Measurements from ENCODE around the gene DAAM1. TPM values are rescaled to one million over a fixed set of nuclear protein-coding genes. Genes with fewer than 3 reads are reported as not detected.

The DAAM1 gene
- total RNA-seq, 1 donor: 18.5 TPM

DNA sequence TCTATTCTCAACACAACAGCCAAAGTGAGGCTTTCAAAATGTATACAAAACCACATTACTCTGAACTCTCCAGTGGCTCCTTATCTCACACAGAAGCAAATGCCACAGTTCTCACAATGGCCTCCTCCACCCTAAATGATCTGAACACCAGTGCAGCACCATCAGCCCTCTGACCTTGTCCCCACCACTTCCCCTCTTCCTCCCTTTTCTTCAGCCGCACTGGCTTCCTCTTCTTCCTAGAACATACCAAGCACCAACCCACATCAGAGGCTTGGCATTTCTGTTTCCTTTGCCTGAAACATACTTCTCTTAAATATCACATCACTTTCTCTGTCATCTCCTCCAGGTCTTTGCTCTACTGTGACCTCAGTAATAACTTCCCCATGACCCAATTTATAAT, 210.4 kb downstream of the DAAM1 start:
- DNase-seq (ENCODE audit: low read depth): no peak

DNA sequence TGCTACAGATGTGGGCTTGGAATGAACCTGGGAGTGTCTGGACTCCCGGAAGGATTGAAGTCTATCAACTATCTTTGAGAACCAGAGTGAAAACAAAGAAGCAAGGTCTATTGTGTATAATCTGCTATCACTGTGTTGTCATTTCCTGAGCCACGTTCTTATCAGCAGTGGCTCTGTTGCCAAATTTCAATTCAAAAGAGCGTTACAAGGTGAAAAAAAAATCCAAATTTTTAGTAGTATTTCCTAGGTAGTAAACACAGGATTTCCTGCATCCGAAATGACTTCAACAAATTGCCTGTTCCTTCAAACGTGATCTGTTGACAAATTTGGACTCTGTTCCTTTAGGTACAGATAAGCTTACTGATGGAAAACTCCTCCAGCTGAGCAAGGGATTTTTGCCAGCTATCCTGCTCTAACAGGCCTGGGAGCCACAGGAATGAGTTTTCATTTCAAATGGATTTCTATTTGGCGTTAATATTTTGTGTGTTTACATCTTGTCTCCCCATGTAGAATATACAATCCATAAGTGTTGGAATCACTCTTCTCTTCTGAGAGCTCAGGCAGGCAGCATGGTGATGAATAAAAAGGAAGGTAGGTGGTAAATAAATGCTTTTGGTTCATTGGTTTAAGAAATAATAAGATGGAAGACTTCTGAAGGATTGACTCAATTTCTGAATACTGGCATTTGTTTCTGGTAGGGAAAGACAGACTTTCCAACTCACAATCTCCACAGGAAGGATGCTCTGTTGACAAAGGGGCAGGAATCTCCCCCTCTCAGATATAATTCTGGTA, 218.2 kb downstream of the DAAM1 start:
- TF ChIP-seq, protein P1, sequence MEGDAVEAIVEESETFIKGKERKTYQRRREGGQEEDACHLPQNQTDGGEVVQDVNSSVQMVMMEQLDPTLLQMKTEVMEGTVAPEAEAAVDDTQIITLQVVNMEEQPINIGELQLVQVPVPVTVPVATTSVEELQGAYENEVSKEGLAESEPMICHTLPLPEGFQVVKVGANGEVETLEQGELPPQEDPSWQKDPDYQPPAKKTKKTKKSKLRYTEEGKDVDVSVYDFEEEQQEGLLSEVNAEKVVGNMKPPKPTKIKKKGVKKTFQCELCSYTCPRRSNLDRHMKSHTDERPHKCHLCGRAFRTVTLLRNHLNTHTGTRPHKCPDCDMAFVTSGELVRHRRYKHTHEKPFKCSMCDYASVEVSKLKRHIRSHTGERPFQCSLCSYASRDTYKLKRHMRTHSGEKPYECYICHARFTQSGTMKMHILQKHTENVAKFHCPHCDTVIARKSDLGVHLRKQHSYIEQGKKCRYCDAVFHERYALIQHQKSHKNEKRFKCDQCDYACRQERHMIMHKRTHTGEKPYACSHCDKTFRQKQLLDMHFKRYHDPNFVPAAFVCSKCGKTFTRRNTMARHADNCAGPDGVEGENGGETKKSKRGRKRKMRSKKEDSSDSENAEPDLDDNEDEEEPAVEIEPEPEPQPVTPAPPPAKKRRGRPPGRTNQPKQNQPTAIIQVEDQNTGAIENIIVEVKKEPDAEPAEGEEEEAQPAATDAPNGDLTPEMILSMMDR (IDR thresholded peaks at IDR 0.05; ENCODE audit: insufficient read depth, low read length): no peak
- no peak overlapping the region for H3K4me3 ChIP-seq (ENCODE audit: low read depth, low read length)
- peak; percentile 86 for DNase-seq (ENCODE audit: low read depth)

More for the DNA sequence above, 210.4 kb downstream of the DAAM1 start:
- no peak overlapping the region for H3K4me3 ChIP-seq (ENCODE audit: low read depth, low read length)
- TF ChIP-seq, protein P1 (IDR thresholded peaks at IDR 0.05; ENCODE audit: insufficient read depth, low read length): no peak

DNA sequence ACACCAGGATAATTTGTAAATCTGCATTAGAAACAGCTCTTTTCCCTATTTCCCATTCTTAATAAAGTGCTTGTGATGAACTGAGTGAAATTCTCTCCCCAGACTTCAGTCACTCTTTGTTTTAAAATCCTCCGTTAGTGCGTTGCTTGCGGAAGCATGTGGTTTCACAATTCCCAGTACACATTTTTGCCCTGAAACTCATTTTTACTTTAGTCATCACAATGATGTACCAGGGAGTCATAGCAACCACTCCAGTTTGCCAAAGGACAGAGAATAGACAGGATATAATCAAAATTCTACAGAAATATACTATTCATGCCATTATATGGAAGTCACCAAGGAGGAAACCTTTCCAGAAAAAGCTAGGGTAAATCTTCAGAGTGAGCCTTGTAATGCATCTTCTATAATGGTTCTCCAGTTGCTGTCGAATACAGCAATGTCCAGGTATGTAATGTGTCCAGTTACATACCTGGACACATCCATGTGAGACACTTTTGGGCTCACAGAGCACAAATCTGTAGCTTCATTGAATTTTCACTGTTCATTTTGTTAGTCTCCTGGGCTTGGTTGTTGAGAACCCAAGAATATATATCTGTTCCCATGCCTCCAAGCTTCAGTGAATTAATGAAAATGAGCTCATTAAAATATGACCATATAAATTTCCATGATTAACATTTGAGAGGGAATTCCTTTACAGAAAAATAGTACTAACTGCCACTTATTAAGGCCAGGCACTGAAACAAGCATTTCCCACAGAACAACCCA, 219.0 kb downstream of the DAAM1 start:
- DNase-seq (ENCODE audit: low read depth): peak; percentile 95
- no peak overlapping the region for H3K4me3 ChIP-seq (ENCODE audit: low read depth, low read length)
- TF ChIP-seq, protein P1 (IDR thresholded peaks at IDR 0.05; ENCODE audit: insufficient read depth, low read length): no peak

DNA sequence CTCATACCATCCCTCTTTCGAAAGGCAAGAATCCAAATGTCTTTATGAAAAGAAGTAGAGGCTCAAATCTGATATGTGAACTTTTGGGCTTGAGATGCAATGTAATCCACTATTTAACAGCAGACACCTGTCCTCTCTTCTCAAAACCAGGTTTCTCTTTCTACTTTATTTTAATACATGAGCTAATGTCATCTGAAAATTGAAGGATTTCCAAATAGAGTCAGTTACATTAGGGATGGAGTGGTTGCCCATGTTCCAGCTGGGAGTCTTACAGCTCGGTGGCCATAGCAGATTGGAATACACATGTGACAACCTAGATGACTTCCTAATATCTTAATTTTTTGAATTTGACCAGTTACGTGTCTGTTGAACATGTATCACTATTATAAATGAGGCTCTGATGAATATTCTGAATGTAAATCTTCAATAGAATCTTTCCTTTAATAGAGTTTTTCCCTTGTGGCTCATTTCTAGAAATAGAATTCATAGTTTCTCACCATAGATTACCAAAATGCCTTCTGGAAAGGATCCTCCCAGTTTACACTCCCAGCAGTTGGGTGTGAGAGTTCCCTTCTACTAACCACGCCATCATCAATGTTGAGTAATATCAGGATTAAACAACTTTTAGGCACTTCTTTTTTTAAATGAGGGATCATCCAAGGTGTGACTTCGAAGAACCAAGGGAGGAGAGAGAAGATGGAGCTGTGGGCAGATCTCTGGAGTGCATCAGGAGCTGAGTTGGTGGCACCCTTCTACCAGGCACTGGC, 227.6 kb downstream of the DAAM1 start:
- TF ChIP-seq, protein P1 (IDR thresholded peaks at IDR 0.05; ENCODE audit: insufficient read depth, low read length): no peak
- DNase-seq (ENCODE audit: low read depth): no peak
- no peak overlapping the region for H3K4me3 ChIP-seq (ENCODE audit: low read depth, low read length)

DNA sequence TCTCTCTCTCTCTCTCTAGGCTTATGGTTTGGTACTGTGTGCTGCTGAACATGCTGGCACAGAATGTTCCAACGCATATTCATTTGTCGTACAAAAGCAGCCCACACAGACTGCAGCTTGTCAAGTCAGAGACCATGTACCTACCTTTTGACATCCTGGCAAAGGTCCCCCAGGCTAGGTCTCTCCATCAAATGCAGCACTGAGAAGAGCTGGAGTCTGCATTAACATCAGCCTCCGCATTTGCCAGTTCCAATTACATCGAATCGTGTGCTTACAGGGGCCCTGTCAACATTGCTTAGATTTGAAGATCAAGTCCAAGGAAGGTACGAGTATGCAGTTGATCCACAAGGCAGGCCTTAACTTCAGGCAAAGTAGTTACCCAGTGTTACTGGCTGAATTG, 228.8 kb downstream of the DAAM1 start:
- no peak overlapping the region for H3K4me3 ChIP-seq (ENCODE audit: low read depth, low read length)
- no peak for DNase-seq (ENCODE audit: low read depth)
- TF ChIP-seq, protein P1 (IDR thresholded peaks at IDR 0.05; ENCODE audit: insufficient read depth, low read length): no peak

DNA sequence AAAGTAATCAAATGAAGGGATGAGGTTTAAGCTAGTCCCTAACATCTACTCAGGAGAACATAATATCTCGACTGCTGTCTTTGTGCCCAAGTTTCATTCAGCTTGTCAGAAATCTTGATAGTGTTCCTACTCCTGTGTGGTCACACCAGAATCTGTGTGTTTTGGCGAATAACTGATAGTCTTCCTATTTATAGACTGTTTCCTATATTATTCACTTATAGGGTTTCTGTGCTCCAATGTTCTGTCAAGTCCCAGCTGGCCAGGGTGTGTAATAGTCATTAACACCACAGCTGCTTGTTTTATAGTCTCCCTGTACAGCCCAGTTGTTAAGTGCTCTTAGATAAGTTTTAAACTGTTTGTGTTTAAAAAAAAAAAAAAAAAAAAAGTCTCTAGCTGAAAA, 230.8 kb downstream of the DAAM1 start:
- DNase-seq (ENCODE audit: low read depth): peak; percentile 28
- TF ChIP-seq, protein P1 (IDR thresholded peaks at IDR 0.05; ENCODE audit: insufficient read depth, low read length): no peak
- H3K4me3 ChIP-seq (ENCODE audit: low read depth, low read length): no peak overlapping the region

Measured in fibroblast of the aortic adventitia (primary cell).